HEK293 (cell line): ENCODE measurements around the gene MRGPRG.

Source experiments
- CTCF ChIA-PET: fragments of 350-600 bp; formaldehyde crosslinking; extraction: SDS; loops from one replicate; lab custom pipeline; 2021; ENCODE audit warnings: antibody characterized with exemption; lab: Yijun Ruan, JAX
- POLR2A ChIA-PET: fragments of 300-600 bp; formaldehyde crosslinking; extraction: SDS; loops from one replicate; lab custom pipeline; 2020; ENCODE audit warnings: antibody characterized with exemption, inconsistent platforms; lab: Yijun Ruan, JAX
- H3K27ac ChIP-seq: fragments of 200-500 bp; sonication (Bioruptor generic); 2 replicates; pipeline ENCODE4 v1.5.1; 2014; ENCODE audit warnings: low read depth, low read length, control low read depth, inconsistent platforms; ENCODE audit errors: extremely low read depth
- H3K36me3 ChIP-seq, 2 experiments: fragments of 200-500 bp in 1 of 2; sonication (Bioruptor generic) in 1 of 2; 1 replicate in 1 of 2; 2 replicates in 1 of 2; pipeline ENCODE4 v1.5.1; 2014 to 2017; ENCODE audit warnings: inconsistent platforms in 2 of 2, low read length in 2 of 2; ENCODE audit not compliant: control insufficient read depth in 2 of 2, insufficient read depth in 1 of 2
- H3K4me1 ChIP-seq: fragments of 200-500 bp; sonication (Bioruptor generic); 2 replicates; pipeline ENCODE4 v1.5.1; 2014; ENCODE audit warnings: mild to moderate bottlenecking, low read length, inconsistent platforms; ENCODE audit not compliant: control insufficient read depth, insufficient read depth
- H3K4me3 ChIP-seq: 2 replicates; pipeline ENCODE4 v1.5.1; 2011; ENCODE audit warnings: low read depth, mild to moderate bottlenecking, control low read depth, low read length, moderate library complexity
- H3K9me3 ChIP-seq: fragments of 200-500 bp; sonication (Bioruptor generic); 2 replicates; pipeline ENCODE4 v1.5.1; 2014; ENCODE audit warnings: low read depth, low read length, inconsistent platforms; ENCODE audit not compliant: control insufficient read depth, insufficient read depth
- IKZF3 ChIP-seq: fragments of 450-650 bp; IDR thresholded peaks from 2 replicates; pipeline ENCODE4 v1.5.0; 2018; ENCODE audit warnings: missing biosample characterization, mild to moderate bottlenecking, missing genetic modification characterization, moderate library complexity
- KLF10 ChIP-seq: fragments of 450-650 bp; IDR thresholded peaks from 2 replicates; pipeline ENCODE4 v1.5.1; 2018; ENCODE audit warnings: missing biosample characterization, mild to moderate bottlenecking, missing genetic modification characterization
- KLF7 ChIP-seq: fragments of 450-650 bp; formaldehyde crosslinking; IDR thresholded peaks from 2 replicates; pipeline ENCODE4 v1.5.1; 2016; ENCODE audit warnings: missing biosample characterization, missing genetic modification characterization, borderline replicate concordance
- KLF8 ChIP-seq: fragments of 450-650 bp; formaldehyde crosslinking; IDR thresholded peaks from 2 replicates; pipeline ENCODE4 v1.5.1; 2016; ENCODE audit warnings: missing biosample characterization, missing genetic modification characterization
- MYNN ChIP-seq: fragments of 450-650 bp; formaldehyde crosslinking; IDR thresholded peaks from 2 replicates; pipeline ENCODE4 v1.5.1; 2016; ENCODE audit warnings: missing biosample characterization, missing genetic modification characterization, borderline replicate concordance
- ZNF121 ChIP-seq: fragments of 450-650 bp; formaldehyde crosslinking; IDR thresholded peaks from 2 replicates; pipeline ENCODE4 v1.5.1; 2016; ENCODE audit warnings: missing biosample characterization, missing genetic modification characterization
- ZNF211 ChIP-seq: fragments of 450-650 bp; formaldehyde crosslinking; IDR thresholded peaks from 2 replicates; pipeline ENCODE4 v1.5.1; 2016; ENCODE audit warnings: low read depth, missing biosample characterization, missing genetic modification characterization
- ZNF324 ChIP-seq: fragments of 450-650 bp; formaldehyde crosslinking; IDR thresholded peaks from 2 replicates; pipeline ENCODE4 v1.5.1; 2016; ENCODE audit warnings: missing biosample characterization, missing genetic modification characterization
- ZNF335 ChIP-seq: fragments of 450-650 bp; formaldehyde crosslinking; conservative IDR thresholded peaks from 2 replicates; pipeline ENCODE4 v1.5.1; 2016; ENCODE audit warnings: missing biosample characterization, missing genetic modification characterization
- ZNF354C ChIP-seq: fragments of 450-650 bp; formaldehyde crosslinking; IDR thresholded peaks from 2 replicates; pipeline ENCODE4 v1.5.1; 2016; ENCODE audit warnings: missing biosample characterization, missing genetic modification characterization, low read depth, borderline replicate concordance
- ZNF513 ChIP-seq: fragments of 450-650 bp; IDR thresholded peaks from 2 replicates; pipeline ENCODE4 v1.5.1; 2018; ENCODE audit warnings: missing biosample characterization, missing genetic modification characterization
- ZNF596 ChIP-seq: fragments of 450-650 bp; IDR thresholded peaks from 2 replicates; pipeline ENCODE4 v1.5.0; 2018; ENCODE audit warnings: missing biosample characterization, mild to moderate bottlenecking, missing genetic modification characterization, moderate library complexity
- ZNF623 ChIP-seq: fragments of 450-650 bp; formaldehyde crosslinking; IDR thresholded peaks from 2 replicates; pipeline ENCODE4 v1.5.1; 2016; ENCODE audit warnings: missing biosample characterization, missing genetic modification characterization
- ZNF645 ChIP-seq: fragments of 450-650 bp; formaldehyde crosslinking; IDR thresholded peaks from 2 replicates; pipeline ENCODE4; 2016; ENCODE audit warnings: missing biosample characterization, missing genetic modification characterization
- ZNF654 ChIP-seq: fragments of 450-650 bp; formaldehyde crosslinking; IDR thresholded peaks from 2 replicates; pipeline ENCODE4 v1.5.1; 2016; ENCODE audit warnings: low read depth, missing biosample characterization, missing genetic modification characterization
- ZNF660 ChIP-seq: fragments of 450-650 bp; IDR thresholded peaks from 2 replicates; pipeline ENCODE4 v1.5.1; 2018; ENCODE audit warnings: missing biosample characterization, mild to moderate bottlenecking, missing genetic modification characterization
- ZNF664 ChIP-seq: fragments of 450-650 bp; formaldehyde crosslinking; IDR thresholded peaks from 2 replicates; pipeline ENCODE4 v1.5.1; 2016; ENCODE audit warnings: missing biosample characterization, missing genetic modification characterization
- ZNF76 ChIP-seq: fragments of 450-650 bp; formaldehyde crosslinking; IDR thresholded peaks from 2 replicates; pipeline ENCODE4; 2016; ENCODE audit warnings: low read depth, missing biosample characterization, missing genetic modification characterization, borderline replicate concordance
- TF ChIP-seq, protein P1 (sequence below): fragments of 450-650 bp; formaldehyde crosslinking; IDR thresholded peaks from 2 replicates; pipeline ENCODE4 v1.5.1; 2016; ENCODE audit warnings: missing biosample characterization, missing genetic modification characterization
- TF ChIP-seq, protein P2 (sequence below): fragments of 450-650 bp; formaldehyde crosslinking; IDR thresholded peaks from 2 replicates; pipeline ENCODE4 v1.5.1; 2016; ENCODE audit warnings: missing biosample characterization, missing genetic modification characterization, borderline replicate concordance

The MRGPRG gene

GRCh38 chr11:3225159-3225758 lies 6.6 kb upstream of the MRGPRG start:
- CTCF ChIA-PET, result interaction anchor here (0.6 to 1.8 kb wide), 3 partner anchors 9 to 183 kb away, joined by 3 to 4 read pairs (median 3); no protein-coding TSS in a partner anchor

DNA sequence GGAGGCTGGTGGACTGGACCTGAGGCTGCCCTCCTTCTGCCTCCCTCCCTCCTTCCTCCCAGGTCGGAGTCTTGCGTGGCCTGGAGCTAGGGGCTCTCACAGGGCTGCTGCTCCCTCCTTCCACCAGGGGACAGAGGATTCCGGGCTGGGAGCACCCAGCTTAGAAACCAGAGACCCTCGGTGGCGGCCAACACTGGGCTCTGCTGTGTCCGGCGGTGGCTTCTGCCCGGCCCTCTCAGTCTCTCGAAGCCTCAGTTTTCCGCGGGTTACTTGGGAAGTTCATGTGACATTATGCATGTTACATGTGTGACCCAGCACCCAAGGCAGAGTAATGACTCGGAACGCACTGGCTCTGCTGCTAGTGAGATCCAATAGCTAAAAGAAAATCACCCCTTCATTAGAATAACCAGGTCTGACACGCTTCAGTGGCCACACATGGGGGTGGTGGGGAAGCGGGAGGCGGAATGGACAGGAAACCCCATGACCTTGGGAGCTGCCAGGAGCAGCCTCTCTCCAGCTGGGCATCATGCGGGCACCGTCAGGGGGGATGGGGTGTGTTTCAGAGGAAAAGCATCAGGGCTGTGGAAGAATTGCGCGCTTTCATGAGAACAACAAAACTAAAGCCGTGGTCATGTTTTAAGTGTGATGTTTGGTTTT lies 5.9 kb upstream of the MRGPRG start:
- POLR2A ChIA-PET, result interaction anchor here (0.6 kb wide), 1 partner anchor 10 kb away, joined by 3 read pairs; no protein-coding TSS in a partner anchor
- CTCF ChIA-PET, result interaction anchor here (0.6 to 1.8 kb wide), 3 partner anchors 8 to 332 kb away, joined by 3 to 5 read pairs (median 4); no protein-coding TSS in a partner anchor
- Histone ChIP-seq H3K36me3 (no peaks in the 10 kb centered on the region), H3K4me1 (no peaks in the 10 kb centered on the region), H3K9me3 (no peaks in the 10 kb centered on the region), H3K4me3 (no peak overlapping the region), H3K27ac (no peak overlapping the region)
- no peak for TF ChIP-seq KLF10 (tag by site-specific recombination)
- TF ChIP-seq ZNF354C (tag by site-specific recombination), result no peak
- TF ChIP-seq ZNF121 (tag by site-specific recombination), result no peak
- no peak for TF ChIP-seq MYNN (tag by site-specific recombination)
- TF ChIP-seq ZNF660 (tag by site-specific recombination), result no peak
- TF ChIP-seq KLF7 (tag by site-specific recombination), result no peak
- no peak for TF ChIP-seq ZNF664 (tag by site-specific recombination)
- TF ChIP-seq ZNF645 (tag by site-specific recombination), result no peak
- no peak for TF ChIP-seq ZNF513
- TF ChIP-seq, protein P1, sequence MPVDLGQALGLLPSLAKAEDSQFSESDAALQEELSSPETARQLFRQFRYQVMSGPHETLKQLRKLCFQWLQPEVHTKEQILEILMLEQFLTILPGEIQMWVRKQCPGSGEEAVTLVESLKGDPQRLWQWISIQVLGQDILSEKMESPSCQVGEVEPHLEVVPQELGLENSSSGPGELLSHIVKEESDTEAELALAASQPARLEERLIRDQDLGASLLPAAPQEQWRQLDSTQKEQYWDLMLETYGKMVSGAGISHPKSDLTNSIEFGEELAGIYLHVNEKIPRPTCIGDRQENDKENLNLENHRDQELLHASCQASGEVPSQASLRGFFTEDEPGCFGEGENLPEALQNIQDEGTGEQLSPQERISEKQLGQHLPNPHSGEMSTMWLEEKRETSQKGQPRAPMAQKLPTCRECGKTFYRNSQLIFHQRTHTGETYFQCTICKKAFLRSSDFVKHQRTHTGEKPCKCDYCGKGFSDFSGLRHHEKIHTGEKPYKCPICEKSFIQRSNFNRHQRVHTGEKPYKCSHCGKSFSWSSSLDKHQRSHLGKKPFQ (tag by site-specific recombination), result no peak
- TF ChIP-seq, protein P2, sequence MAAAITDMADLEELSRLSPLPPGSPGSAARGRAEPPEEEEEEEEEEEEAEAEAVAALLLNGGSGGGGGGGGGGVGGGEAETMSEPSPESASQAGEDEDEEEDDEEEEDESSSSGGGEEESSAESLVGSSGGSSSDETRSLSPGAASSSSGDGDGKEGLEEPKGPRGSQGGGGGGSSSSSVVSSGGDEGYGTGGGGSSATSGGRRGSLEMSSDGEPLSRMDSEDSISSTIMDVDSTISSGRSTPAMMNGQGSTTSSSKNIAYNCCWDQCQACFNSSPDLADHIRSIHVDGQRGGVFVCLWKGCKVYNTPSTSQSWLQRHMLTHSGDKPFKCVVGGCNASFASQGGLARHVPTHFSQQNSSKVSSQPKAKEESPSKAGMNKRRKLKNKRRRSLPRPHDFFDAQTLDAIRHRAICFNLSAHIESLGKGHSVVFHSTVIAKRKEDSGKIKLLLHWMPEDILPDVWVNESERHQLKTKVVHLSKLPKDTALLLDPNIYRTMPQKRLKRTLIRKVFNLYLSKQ (tag by site-specific recombination), result no peak
- TF ChIP-seq KLF8, result no peak
- TF ChIP-seq ZNF324 (tag by site-specific recombination), result no peak
- TF ChIP-seq ZNF596, result no peak
- no peak for TF ChIP-seq ZNF76 (tag by site-specific recombination)
- no peak for TF ChIP-seq ZNF654 (tag by site-specific recombination)

More at GRCh38 chr11:3225159-3225758, 6.6 kb upstream of the MRGPRG start:
- POLR2A ChIA-PET, result no interaction called here
- H3K36me3 ChIP-seq, result no peaks in the 10 kb centered on the region
- H3K9me3 ChIP-seq, result no peaks in the 10 kb centered on the region
- no peak overlapping the region for H3K27ac ChIP-seq
- no peak for TF ChIP-seq ZNF335 (tag by site-specific recombination)
- no peak for TF ChIP-seq ZNF211 (tag by site-specific recombination)
- TF ChIP-seq ZNF623 (tag by site-specific recombination), result 0 out of 2 replicates have a peak, but pooled peaks have one; percentile 11
- TF ChIP-seq IKZF3, result no peak
- no peaks in the 10 kb centered on the region for H3K4me1 ChIP-seq
- no peak overlapping the region for H3K4me3 ChIP-seq
